Suppressor macrophage (primary cell): Measurements from ENCODE around the gene ISX.
"Not testable (repeated sequence)": the region's sequence is repeated elsewhere in the genome, so short reads cannot be mapped to it uniquely, and the experiment has no call there.

Experiments
- DNase-seq, 4 experiments: peaks; one replicate each; pipeline ENCODE4 v3.0.0-alpha.2; 2020 to 2022
- total RNA-seq, 17 experiments: gene quantifications; one replicate each; lab custom pipeline; 2026; ENCODE audit warnings: mixed read lengths in 6 of 17, inconsistent platforms in 3 of 17; lab: John Stamatoyannopoulos, UW

The ISX gene
- 0 to 2.3 (median 0) reads per million in 17 experiments for total RNA-seq

DNA sequence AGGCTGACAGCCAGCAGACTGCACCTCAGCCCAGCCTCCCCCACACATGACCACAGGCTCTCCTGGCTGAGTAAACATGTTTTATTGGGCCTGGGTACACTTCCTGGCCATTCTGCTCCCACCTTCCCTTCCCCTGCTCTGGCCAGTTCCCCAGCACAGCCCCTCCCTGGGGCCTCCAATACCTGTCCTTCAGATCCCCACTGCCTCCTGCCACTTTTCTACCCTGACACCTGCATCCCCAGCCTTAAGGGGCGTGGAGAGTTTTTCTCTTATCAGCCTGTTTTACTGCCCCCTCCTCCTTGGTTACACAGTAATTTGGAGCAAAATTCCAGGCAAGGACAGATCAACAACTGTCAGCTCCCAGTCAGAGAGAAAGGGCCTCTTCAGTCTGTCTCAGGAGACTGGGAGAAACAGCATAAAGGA lies at the start of gene ISX:
ISX (plus strand) TSS at position 363 of the 423 bp plus-strand sequence. CDS start 930 bp downstream, outside the sequence.
- no peak for DNase-seq

DNA sequence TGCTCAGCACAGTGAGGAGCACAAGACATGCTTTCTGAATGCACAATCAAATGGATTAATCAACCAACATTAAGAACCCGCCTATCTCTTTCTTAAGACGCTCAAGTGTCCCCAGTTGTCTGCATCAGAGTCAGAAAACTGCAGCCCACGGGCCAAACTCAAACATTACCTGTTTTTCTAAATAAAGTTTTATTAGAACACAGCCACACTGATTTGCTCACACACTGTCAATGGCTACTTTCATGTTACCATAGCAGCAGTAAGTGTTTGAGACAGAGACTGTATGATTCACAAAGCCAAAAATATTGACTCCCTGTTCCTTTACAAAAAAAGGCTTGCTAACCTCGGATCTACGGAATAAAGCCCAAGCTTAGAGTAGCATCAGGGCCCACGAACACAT lies 49.0 kb upstream of the ISX start:
- DNase-seq, result no peak

DNA sequence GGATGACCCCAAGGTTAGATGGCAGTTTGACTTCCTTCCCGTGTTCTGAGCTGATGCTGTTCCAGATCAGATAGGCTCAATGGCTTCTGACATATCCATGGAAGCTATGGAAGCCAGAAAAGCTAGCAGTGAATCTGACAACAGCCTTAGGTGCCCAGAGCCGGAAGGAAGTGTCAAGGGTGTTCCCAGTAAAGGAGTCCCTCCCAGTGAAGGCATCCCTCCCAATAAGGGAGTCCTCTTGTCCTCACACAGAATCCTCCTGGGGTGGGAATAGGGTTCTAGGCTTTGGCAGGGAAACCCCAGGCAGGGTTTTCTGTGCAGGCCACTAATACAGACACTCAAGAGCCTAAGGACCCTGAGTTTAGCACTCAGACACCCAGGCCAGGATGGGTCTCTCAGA lies 47.0 kb upstream of the ISX start:
- no peak for DNase-seq

DNA sequence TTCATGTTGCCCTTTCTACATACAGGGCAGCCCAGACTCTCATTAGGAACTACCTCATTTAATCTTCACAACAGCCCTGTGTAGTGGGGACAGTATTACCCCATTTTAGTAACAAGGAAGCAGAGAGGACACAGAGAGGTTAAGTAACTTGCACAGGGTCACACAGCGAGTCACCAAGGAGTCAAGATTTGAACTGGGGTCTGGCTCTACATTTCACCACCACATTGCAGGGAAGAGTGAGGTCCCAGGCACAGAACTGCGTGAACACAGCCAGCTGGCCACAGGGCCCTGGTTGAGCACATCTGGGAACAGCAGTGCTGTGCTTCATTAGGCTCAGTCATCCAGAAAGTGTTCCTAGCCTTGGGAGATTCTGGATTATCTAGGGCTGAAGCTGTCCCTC lies 45.4 kb upstream of the ISX start:
- no peak for DNase-seq

DNA sequence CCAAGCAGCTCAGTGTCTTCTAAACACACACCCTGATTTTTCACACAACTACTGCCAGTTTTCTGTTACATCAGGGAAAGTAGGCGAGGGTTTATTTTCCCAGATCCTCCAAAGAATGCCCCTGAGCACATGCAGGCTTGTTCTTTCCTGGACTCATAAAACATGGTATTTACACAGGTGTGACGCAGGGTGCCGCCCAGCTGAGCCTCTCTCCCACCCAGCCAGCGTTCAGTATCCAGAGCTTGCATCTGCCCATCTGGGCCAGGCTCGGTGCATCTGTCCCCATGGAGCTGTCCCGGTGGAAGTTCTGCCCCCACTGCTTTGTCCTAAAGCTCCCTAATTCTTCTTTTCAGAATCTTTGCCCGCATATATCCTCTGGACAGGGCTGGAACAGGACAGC lies 44.8 kb upstream of the ISX start:
- no peak for DNase-seq

DNA sequence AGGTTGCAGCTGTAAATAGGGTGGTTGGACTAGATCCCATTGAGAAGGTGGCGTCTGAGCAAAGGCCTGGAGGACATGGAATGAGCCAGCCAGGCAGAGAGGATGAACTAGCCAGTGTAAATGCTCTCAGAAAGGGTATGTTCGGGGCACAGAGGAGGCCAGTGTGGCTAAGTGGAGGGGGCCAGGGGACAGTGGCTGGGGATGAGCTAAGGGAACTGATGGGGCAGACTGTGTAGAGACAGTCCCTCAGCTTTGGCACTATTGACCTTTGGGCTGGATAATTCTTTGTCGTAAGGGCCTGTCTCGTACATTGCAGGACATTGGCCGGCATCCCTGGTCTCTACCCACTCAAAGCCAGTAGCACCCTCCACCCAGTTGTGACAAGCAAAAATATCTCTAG lies 43.7 kb upstream of the ISX start:
- DNase-seq, result no peak

DNA sequence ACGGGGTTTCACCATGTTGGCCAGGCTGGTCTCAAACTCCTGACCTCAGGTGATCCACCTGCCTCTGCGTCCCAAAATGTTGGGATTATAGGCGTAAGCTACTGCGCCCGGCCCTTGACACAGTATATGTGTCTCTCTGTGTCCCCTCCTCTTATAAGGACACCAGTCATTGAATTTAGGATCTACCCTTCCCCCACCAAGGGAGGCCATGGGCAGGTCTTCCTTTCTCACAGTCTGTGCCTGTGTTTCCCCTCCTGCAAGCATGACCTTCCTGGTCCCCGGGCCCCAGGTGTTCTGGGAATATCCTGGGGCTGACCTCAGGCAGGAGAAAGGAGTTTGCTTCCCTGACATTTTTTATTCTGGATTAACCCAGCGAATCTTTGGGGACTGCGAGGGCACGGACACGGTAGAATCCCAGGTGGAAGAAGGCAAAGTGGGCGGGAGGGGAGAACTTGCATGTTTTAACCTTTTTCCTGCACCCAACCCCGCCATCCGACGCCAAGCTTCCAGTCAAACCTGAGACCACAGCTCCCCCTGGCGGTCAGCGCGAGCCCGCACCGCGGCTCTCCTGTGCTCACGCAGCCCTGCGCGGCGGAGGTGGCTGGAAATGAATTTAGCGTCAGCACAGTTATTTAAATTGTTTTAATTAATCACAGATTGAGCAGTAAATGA lies 42.1 kb upstream of the ISX start:
- peak; percentile 54 to 84 (median 69) for DNase-seq

DNA sequence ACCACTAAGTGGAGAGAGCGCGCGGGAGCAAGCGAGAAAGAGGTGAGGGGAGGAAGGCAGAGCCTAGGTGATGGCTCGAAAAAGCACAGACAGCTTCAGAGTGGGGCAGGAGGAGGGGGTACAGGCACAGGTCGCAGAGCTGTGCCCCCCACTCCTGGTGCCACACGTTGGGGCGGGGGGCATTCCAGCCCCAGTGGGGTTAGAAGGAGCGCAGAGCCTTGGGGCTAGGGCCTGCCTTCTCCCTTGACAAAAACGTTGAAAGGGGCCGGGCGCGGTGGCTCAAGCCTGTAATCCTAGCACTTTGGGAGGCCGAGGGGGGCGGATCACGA lies 41.6 kb upstream of the ISX start:
- DNase-seq, result no peak

DNA sequence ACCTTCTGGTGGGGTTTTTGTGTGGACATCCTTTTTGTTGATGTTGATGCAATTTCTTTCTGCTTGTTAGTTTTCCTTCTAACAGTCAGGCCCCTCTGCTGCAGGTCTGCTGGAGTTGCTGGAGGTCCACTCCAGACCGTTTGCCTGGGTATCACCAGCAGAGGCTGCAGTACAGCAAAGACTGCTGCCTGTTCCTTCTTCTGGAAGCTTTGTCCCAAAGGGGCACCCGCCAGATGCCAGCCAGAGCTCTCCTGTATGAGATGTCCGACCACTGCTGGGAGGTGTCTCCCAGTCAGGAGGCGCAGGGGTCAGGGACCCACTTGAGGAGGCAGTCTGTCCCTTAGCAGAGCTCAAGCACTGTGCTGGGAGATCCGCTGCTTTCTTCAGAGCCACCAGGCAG lies 35.8 kb upstream of the ISX start:
- DNase-seq, result not testable (repeated sequence)

DNA sequence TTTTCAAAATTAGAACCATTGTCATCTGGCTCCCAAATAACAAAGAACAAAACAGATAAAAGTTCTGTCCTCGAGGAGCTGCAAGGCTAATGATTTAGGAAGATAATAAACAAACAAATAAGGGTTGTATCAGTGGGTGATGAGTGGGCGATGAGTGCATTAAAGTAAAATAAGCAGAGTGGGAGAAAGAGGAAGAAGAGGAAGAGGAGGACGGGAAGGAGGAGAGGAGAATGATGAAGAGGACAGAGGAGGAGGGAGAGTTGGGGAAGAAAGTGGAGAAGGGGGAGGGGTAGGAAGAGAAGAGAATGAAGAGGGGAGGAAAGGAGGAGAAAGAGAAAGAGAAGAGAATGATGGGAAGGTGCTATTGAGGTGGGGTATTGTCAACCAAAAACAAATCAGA lies 33.4 kb upstream of the ISX start:
- no peak for DNase-seq

DNA sequence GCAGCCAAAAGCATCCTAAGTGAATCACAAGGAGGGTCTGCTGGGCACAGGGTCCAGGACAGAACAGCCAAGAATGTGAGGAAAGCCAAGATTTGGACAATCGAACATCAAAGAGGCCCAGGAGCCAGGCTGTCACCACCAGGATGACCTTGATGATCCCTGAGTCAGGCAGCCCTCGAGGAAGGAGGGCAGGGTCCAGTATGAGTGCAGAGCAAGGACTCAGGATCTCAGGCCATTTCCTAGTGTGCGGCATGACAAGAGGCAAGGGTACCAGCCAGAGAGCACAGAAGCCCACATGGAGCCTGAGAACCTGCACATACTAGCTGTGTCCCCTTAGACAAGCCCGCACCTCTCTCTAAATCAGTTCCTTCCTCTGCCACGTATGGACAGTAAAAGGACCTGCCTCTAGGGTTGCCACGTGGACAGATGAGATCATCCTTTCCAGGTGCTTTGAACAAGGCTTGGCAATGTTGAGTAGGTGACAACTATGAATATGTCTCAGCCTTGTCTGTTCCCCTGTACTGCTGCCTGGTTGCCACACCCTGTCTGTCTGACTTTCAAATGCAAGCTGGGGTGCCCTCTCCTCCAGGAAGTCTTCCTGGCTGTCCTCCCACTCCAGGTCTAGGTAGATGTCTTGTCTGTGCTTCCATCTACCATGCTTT lies 32.2 kb upstream of the ISX start:
- no peak for DNase-seq

DNA sequence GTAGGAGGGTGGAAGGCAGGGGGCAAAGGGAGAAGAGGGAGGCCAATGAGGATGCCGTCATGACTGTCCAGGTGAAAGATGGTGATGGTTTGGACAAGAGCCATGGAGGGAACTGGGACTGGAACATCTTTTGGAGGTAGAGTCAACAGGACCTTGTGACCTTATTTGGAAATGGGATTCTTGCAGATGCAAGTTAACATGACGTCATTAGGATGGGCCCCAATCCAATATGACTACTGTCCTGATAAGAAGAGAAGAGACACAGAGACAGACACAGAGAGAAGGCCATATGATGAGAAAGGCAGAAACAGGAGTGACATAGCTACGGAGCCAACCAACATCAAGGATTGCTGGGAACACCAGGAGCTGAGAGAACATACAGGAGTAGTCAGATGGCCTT lies 31.0 kb upstream of the ISX start:
- no peak for DNase-seq

DNA sequence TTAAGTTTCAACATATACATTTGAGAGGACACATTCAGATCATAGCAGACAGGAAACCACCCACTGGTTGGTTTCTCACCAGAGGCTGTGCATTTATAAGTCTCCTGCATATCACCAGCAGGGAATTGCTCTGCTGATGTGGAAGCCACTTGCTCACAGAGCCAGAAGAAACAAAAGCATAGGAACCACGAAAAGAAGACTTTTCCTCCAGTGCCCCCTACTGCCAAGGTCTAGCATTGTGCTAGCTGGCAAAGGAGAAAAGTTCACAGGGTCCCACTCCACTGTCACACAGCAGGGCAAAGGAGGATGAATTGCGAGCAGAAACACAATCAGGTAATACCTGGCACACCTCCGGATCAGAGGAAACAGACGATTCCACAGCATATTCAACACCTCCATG lies 28.9 kb upstream of the ISX start:
- DNase-seq, result no peak

DNA sequence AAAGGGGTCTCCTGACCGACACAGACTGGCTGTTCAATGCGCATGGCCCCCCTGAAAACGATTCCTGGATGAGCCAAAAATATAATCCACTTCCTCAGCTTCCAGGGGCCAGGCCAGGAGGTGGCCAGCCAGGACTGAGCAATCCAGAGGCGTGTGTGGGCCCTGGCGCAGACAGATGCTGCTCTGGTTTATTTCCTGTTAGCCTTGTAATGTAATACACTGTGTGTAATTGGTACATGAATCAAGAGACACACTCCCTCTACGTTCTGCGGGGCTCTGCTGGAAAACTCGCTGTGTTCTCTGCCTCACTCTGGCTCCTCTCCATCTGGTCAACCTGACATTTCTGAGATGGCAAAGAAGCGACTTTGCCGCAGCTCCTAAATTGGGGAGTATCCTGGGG lies 26.3 kb upstream of the ISX start:
- no peak for DNase-seq

DNA sequence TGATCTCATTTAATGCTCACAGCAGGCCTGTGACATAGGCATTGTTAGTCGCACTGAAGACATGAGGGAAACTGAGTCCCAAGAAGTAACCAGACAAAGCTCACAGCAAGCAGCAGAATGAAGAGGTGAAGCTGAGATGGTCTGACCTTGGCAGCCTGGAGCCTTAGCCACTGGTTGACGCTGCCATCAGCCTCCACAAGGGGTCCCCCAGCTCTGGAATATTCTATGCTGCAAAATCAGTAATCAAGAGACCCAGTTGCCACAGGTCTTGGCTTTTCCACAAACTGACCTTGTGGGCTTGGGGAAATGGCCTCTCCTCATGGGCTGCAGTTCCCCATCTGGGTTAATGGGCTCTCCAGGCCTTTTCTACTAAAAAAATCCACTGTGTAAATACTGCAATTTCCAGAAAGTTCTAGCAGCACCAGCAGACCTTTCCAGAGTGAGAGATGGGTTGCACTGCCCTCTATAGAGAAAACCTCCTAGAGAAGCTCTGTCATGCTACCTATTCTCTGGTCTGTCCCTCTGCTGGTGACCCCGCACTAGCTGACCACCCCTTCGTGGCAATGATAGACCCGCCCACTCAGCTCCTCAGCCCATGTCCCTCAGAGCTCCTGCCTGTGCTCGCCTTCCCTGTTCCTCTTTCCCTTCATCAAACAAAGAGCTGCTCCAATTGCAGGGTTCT lies 22.6 kb upstream of the ISX start:
- peak in 3 of 4 experiments; percentile 11 to 19 (median 13) for DNase-seq

DNA sequence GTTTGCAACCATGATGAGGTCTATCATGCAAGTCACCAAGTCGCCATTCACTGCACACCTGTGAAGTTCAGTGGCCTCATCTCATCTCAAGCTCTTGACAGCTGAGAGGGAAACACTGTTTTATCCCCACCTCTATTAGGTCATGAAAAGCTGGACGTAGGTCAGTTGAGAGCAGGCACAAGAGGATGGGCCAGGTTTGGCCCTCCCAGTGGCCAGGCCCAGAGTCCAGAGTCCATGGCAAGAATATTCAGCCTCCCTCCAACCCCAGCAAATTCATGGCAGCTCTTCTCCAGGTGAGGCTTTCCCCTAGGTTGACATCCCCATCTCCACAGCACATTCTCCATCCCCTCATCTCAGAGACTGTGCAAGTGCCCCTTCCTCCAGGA lies 22.0 kb upstream of the ISX start:
- DNase-seq, result no peak

DNA sequence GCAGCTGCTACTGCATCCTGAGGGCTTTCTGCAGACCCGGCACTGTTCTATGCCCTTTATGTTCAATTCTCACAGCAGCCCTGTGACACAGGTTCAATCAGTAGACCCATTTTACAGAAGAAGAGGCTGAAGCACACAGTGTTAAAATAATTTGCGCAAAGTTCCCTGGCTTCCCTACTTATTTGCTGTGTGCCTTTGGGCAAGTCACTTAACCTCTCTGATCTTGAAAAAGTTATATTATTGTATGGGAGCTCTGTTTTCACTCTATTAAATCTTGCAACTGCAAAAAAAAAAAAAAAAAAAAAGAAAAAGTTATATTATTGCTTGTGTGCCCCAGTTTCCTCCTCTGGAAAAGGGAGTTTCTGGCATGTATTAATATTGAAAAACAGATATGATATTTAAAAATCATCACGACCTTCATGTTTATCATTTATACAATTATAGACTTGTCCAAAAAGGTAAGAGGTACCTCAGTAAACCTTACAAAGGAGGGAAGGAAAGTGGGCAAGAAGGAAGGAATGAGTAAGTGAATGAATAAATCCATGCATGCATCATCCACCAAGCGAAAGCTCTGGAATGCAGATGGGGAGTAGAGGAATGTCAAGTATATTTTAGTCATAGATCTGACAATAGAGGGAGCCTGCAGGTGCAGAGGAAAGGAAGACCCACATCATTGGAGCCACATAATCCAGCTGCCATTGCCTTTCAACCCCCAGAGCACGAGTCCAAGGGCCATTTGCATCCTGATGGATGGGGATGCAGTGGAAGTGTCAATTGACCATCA lies 21.2 kb upstream of the ISX start:
- no peak for DNase-seq

DNA sequence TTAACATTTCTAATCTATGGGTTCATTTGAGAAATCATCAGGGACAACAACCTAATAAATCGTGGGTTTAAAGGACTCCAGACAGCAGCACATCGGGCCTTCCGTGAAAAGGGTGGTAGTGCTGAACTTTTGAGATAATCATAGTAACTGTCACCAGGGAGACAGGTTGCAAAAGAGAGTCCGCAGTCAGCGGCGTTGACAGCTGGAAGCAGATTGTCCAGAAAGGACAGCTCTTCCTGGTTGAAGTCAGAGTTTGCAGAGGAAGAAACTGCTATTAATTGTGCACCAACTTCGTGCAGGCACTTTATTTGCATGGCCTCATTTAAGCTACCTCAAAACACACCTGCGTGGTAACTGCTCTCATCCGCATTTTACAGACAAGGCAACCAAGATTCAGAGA lies 20.5 kb upstream of the ISX start:
- DNase-seq, result no peak

DNA sequence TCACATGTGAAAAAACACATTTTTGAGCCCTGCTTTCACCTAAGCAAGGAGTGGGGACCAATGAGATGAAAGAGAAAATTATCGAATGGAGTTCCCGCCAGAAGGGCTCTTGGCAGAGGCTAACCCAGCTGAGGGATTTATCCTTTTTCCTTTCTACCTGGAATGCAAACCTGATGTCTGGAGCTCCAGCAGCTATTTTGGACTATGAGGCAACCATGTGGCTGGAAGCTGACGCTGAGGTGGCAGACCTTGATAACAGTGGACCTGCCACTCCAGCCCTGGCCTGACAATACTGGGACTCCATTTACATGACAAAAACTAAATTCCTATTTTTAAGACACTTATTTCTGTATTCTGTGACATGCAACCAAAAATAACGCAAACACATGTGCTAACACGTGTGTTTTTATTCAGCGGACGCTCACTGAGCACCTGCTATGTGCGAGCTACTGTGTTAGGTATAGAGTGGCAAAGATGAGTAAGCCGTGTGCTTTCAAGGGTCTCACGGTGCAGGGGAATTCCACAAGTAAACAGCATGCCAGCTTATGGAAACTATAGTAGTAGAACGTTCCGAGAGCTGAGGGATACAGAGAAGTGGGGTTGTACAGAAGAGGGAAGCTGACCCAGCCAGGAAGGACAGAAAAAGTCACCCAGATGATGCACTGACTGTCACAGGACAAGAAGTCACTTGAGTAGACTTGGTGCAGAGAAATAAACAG lies 19.1 kb upstream of the ISX start:
- DNase-seq, result no peak

DNA sequence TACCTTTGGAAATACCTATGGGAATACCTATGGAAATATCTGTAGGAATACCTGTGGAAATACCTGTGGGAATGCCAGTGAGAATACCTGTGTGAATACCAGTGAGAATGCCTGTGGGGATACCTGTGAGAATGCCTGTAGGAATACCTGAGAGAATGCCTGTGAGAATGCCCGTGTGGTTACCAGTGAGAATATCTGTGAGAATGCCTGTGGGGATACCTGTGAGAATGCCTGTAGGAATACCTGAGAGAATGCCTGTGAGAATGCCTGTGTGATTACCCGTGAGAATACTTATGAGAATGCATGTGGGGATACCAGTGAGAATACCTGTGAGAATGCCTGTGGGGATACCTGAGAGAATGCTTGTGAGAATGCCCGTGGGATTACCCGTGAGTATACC lies 15.9 kb upstream of the ISX start:
- DNase-seq, result not testable (repeated sequence)

DNA sequence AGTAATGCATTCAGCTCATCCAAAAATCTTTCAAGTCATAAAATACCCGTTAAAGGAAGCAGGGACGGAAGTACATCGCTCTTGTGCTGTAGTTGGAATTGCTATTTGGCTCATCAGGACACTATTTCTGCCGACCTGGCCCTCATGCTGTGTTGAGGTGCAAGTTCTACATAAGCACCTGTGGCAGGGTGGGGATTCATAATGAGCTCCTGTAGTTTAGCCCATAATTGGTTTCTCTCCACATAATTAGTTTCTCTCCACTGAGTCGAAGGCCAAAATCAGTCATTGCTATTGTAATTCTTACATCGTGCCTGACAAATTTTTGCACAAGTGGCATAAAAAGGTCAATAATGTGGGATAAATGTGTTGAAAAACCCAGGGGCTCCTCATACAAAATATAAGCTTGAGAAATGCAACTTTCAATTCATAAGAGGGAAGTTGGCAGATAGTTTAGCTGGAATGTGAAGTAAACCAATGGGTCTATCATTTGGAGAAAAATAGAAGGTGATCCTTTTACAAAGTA lies 14.9 kb upstream of the ISX start:
- no peak for DNase-seq

DNA sequence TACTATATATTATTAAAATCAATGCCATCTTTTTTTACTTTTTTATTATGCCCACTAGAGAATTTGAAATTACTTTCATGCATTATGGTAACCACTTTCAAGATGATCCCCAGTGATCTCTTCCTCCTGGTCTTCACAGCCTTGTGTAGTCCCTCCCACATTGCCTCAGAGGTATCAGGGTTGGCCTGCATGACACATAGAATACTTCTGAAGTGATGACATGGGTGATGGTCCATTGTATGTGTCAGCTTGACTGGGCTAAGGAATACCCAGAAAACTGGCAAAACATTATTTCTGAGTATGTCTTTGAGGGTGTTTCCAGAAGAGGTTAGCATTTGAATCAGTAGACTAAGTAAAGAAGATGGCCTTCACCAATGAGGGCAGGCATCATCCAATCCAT lies 14.2 kb upstream of the ISX start:
- no peak for DNase-seq
